ENCODE measurements around the gene ZNF615.
"Not testable (repeated sequence)": the region's sequence is repeated elsewhere in the genome, so short reads cannot be mapped to it uniquely, and the experiment has no call there.

The ZNF615 gene

DNA sequence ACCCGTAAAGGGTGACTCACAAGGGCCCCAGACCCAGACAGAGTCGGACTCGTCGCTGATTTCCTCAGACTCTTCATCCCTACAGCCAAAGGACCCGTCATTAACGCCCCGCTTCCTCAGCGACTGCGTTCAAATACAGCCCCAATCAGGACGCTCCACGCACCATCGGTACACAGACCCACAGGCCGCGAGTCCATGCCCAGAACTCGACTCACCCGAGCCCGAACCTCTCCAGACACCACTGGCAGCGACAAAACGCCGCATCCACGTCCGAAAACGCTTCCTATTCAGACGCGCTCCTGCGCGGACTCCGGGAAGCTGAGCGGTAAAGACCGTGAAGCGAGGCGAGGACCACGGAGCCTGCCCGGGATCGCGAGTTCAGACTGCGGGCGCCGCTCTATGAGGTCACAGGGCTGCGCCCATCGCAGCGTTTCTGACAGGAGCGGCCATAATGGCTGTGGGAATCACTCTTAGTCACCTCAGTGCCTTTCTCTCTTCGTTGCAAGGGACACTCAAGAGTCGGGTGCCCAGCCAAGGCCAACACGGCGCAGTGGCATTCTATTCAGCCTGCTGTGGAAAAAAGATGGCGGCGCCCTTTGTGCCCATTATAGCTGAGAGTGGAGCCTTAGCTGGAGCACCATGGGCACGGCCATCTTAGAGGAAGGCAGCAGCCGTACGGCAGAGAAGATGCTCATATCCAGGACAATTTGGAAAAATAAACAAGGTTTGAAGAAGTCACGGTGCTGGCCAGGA, 20.2 kb upstream of the ZNF615 start, which contains the start of gene ZNF614:
ZNF614 (minus strand) TSS at position 353 of the 753 bp plus-strand sequence. CDS start 2,634 bp downstream, outside the sequence.
- Histone ChIP-seq H3K4me1 (ENCODE audit: control insufficient read depth, low read length) (peaks cover 12% of the 10 kb centered on the region), H3F3A (ENCODE audit: control insufficient read depth, insufficient read depth) (no peaks in the 10 kb centered on the region), H3K9me2 (replicated peaks; ENCODE audit: control insufficient read depth, low read length) (no peaks in the 10 kb centered on the region), H3K27ac (ENCODE audit: low read depth, low read length) (peak within 1 kb of the TSS; percentile 37), H3K4me3 (ENCODE audit: low read length) (peak within 1 kb of the TSS; percentile 94), H3K79me2 (ENCODE audit: control insufficient read depth, low read length) (peaks cover 16% of the 10 kb centered on the region), H3K27me3 (ENCODE audit: control insufficient read depth, low read length) (no peaks in the 10 kb centered on the region), H3K9me3 (ENCODE audit: control insufficient read depth, insufficient read depth, low read length) (peaks cover 53% of the 10 kb centered on the region), H4K20me1 (ENCODE audit: control insufficient read depth, insufficient read depth, low read depth, low read length) (no peaks in the 10 kb centered on the region), H3K36me3 (ENCODE audit: control insufficient read depth, low read length) (peaks cover 49% of the 10 kb centered on the region), H3K4me2 (ENCODE audit: low read length) (peak within 1 kb of the TSS; percentile 80)
- TF ChIP-seq EZH2phosphoT487 (IDR thresholded peaks at IDR 0.05; ENCODE audit: borderline replicate concordance, low read length) = no peak
- TF ChIP-seq, protein P1, sequence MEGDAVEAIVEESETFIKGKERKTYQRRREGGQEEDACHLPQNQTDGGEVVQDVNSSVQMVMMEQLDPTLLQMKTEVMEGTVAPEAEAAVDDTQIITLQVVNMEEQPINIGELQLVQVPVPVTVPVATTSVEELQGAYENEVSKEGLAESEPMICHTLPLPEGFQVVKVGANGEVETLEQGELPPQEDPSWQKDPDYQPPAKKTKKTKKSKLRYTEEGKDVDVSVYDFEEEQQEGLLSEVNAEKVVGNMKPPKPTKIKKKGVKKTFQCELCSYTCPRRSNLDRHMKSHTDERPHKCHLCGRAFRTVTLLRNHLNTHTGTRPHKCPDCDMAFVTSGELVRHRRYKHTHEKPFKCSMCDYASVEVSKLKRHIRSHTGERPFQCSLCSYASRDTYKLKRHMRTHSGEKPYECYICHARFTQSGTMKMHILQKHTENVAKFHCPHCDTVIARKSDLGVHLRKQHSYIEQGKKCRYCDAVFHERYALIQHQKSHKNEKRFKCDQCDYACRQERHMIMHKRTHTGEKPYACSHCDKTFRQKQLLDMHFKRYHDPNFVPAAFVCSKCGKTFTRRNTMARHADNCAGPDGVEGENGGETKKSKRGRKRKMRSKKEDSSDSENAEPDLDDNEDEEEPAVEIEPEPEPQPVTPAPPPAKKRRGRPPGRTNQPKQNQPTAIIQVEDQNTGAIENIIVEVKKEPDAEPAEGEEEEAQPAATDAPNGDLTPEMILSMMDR (IDR thresholded peaks at IDR 0.05; ENCODE audit: low read depth, low read length, poor library complexity, severe bottlenecking) = no peak

DNA sequence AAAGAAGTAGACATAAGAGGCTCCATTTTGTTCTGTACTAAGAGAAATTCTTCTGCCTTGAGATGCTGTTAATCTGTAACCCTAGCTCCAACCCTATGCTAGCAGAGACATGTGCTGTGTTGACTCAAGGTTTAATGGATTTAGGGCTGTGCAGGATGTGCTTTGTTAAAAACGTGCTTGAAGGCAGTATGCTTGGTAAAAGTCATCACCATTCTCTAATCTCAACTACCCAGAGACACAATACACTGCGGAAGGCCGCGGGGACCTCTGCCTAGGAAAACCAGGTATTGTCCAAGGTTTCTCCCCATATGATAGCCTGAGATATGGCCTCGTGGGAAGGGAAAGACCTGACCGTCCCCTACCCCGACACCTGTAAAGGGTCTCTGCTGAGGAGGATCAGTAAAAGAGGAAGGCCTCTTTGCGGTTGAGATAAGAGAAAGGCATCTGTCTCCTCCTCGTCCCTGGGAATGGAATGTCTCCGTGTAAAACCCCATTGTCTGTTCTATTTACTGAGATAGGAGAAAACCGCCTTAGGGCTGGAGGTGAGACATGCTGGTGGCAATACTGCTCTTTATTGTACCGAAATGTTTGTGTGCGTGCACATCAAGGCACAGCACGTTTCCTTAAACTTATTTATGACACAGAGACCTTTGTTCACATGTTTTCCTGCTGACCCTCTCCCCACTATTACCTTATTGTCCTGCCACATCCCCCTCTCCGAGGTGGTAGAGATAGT, 18.4 kb upstream of the ZNF615 start:
- H3F3A ChIP-seq (ENCODE audit: control insufficient read depth, insufficient read depth); H3K9me2 ChIP-seq (replicated peaks; ENCODE audit: control insufficient read depth, low read length); H3K27me3 ChIP-seq (ENCODE audit: control insufficient read depth, low read length); H3K27ac ChIP-seq (ENCODE audit: low read depth, low read length); H3K4me3 ChIP-seq (ENCODE audit: low read length); H4K20me1 ChIP-seq (ENCODE audit: control insufficient read depth, insufficient read depth, low read depth, low read length): not testable (repeated sequence)
- peaks cover 12% of the 10 kb centered on the region for H3K4me1 ChIP-seq (ENCODE audit: control insufficient read depth, low read length)
- H3K4me2 ChIP-seq (ENCODE audit: low read length) = peak overlapping the region; percentile 80; the same call in 1 of the 2 replicates
- peaks cover 16% of the 10 kb centered on the region for H3K79me2 ChIP-seq (ENCODE audit: control insufficient read depth, low read length)
- H3K36me3 ChIP-seq (ENCODE audit: control insufficient read depth, low read length) = peaks cover 53% of the 10 kb centered on the region
- peaks cover 50% of the 10 kb centered on the region for H3K9me3 ChIP-seq (ENCODE audit: control insufficient read depth, insufficient read depth, low read length)

DNA sequence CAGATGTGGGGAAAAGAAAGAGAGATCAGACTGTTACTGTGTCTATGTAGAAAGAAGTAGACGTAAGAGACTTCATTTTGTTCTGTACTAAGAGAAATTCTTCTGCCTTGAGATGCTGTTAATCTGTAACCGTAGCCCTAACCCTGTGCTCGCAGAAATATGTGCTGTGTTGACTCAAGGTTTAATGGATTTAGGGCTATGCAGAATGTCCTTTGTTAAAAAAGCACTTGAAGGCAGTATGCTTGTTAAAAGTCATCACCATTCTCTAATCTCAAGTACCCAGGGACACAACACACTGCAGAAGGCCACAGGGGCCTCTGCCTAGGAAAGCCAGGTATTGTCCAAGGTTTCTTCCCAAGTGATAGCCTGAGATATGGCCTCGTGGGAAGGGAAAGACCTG, 16.5 kb upstream of the ZNF615 start:
- H3K4me1 ChIP-seq (ENCODE audit: control insufficient read depth, low read length) = peaks cover 12% of the 10 kb centered on the region
- H3K4me3 ChIP-seq (ENCODE audit: low read length); H3K27me3 ChIP-seq (ENCODE audit: control insufficient read depth, low read length); H3K9me2 ChIP-seq (replicated peaks; ENCODE audit: control insufficient read depth, low read length); H3K4me2 ChIP-seq (ENCODE audit: low read length); H3K27ac ChIP-seq (ENCODE audit: low read depth, low read length); H4K20me1 ChIP-seq (ENCODE audit: control insufficient read depth, insufficient read depth, low read depth, low read length); H3F3A ChIP-seq (ENCODE audit: control insufficient read depth, insufficient read depth): not testable (repeated sequence)
- peaks cover 49% of the 10 kb centered on the region for H3K9me3 ChIP-seq (ENCODE audit: control insufficient read depth, insufficient read depth, low read length)
- H3K79me2 ChIP-seq (ENCODE audit: control insufficient read depth, low read length) = peaks cover 16% of the 10 kb centered on the region
- peaks cover 67% of the 10 kb centered on the region for H3K36me3 ChIP-seq (ENCODE audit: control insufficient read depth, low read length)

DNA sequence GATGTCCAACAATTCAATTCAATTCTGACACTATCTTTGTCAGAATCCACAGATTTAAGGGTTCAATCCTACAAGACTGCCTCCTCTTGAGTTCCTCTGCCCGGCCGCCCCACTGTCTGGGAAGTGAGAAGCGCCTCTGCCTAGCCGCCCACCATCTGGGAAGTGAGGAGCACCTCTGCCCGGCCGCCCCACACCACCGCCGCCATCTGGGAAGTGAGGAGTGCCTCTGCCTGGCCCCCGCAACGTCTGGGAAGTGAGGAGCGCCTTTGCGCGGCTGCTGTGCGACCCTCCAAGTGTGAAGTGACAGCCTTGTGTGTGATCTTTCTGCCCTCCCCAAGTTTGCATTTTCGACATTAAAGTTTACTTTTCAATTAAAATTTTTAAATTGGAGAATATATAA, 14.2 kb upstream of the ZNF615 start:
- H4K20me1 ChIP-seq (ENCODE audit: control insufficient read depth, insufficient read depth, low read depth, low read length) = no peaks in the 10 kb centered on the region
- TF ChIP-seq EZH2phosphoT487 (IDR thresholded peaks at IDR 0.05; ENCODE audit: borderline replicate concordance, low read length) = no peak
- TF ChIP-seq, protein P1 (IDR thresholded peaks at IDR 0.05; ENCODE audit: low read depth, low read length, poor library complexity, severe bottlenecking) = no peak
- no peak overlapping the region for H3K27ac ChIP-seq (ENCODE audit: low read depth, low read length)
- no peaks in the 10 kb centered on the region for H3K9me2 ChIP-seq (replicated peaks; ENCODE audit: control insufficient read depth, low read length)
- H3K4me3 ChIP-seq (ENCODE audit: low read length) = no peak overlapping the region
- H3K79me2 ChIP-seq (ENCODE audit: control insufficient read depth, low read length) = peaks cover 6% of the 10 kb centered on the region
- peaks cover 86% of the 10 kb centered on the region for H3K36me3 ChIP-seq (ENCODE audit: control insufficient read depth, low read length)
- H3K4me1 ChIP-seq (ENCODE audit: control insufficient read depth, low read length) = peaks cover 3% of the 10 kb centered on the region
- no peaks in the 10 kb centered on the region for H3K27me3 ChIP-seq (ENCODE audit: control insufficient read depth, low read length)
- no peaks in the 10 kb centered on the region for H3F3A ChIP-seq (ENCODE audit: control insufficient read depth, insufficient read depth)
- H3K4me2 ChIP-seq (ENCODE audit: low read length) = no peak overlapping the region
- H3K9me3 ChIP-seq (ENCODE audit: control insufficient read depth, insufficient read depth, low read length) = peaks cover 54% of the 10 kb centered on the region
